ENCODE results near the gene SSTR4.
"Not testable (repeated sequence)": the region's sequence is repeated elsewhere in the genome, so short reads cannot be mapped to it uniquely, and the experiment has no call there.

Gene SSTR4, protein sequence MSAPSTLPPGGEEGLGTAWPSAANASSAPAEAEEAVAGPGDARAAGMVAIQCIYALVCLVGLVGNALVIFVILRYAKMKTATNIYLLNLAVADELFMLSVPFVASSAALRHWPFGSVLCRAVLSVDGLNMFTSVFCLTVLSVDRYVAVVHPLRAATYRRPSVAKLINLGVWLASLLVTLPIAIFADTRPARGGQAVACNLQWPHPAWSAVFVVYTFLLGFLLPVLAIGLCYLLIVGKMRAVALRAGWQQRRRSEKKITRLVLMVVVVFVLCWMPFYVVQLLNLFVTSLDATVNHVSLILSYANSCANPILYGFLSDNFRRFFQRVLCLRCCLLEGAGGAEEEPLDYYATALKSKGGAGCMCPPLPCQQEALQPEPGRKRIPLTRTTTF

DNA sequence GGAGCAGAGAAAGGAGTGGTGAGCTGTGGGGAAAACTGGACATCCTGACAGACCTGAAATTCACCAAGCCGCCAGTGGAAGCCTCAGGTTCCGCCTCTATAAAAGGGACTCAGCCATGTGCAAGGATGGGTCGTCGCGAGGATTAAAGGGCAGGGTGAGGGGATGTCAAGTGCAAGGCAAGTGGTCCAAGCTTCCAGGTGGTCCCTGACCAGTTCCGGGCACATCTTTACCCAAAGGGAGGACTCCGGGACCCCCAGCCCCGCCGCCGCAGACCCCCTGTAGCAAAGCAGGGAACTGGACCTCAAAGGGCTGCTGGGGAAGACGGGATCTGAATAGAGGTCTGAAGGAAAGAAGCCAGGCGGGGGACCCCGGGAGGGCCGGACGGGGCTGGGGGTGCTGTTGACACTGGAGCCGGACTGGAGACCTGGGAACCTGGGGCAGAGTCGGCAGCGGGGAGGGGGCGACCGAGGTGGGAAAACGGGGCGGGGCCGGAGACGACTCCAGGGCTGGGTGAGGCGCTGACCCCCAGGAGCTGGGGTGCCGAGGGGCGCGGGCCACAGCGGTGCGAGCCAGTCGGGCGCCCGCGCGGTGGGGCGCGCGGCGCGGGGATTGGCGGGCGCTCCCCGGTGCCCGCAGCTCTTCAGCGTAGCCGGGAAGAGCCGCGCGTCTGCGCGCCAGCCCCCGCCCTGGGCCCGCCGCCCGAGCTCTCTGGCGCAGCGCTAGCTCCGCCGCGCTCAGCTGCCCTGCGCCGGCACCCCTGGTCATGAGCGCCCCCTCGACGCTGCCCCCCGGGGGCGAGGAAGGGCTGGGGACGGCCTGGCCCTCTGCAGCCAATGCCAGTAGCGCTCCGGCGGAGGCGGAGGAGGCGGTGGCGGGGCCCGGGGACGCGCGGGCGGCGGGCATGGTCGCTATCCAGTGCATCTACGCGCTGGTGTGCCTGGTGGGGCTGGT is at the start of gene SSTR4:
Gene SSTR4 (plus strand): TSS at position 592 of the 951 bp plus-strand sequence. CDS start 172 bp downstream, at position 764.
- DNase-seq: no peak

DNA sequence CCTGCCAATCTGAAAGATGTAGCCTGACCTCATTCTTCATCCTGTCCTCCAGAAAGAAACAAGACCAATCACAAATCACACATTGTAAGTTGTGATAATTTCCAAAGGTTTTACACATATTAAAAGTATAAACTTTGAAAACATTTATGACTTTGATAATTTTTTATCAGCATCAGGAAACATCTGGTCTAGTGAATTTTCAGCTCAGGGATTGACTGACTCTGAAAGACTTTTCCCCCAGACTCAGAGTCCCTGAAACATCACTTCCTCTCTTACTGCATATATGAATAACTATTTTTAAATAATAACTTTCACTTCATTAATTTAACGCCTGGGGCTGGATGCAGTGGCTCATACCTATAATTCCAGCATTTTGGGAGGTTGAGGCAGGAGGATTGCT is 48.5 kb upstream of the SSTR4 start:
- no peak for DNase-seq

DNA sequence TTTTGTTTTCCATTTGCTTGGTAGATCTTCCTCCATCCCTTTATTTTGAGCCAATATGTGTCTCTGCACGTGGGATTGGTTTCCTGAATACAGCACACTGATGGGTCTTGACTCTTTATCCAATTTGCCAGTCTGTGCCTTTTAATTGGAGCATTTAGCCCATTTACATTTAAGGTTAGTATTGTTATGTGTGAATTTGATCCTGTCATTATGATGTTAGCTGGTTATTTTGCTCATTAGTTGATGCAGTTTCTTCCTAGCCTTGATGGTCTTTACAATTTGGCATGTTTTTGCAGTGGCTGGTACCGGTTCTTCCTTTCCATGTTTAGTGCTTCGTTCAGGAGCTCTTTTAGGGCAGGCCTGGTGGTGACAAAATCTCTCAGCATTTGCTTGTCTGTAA is 43.7 kb upstream of the SSTR4 start:
- DNase-seq: not testable (repeated sequence)

DNA sequence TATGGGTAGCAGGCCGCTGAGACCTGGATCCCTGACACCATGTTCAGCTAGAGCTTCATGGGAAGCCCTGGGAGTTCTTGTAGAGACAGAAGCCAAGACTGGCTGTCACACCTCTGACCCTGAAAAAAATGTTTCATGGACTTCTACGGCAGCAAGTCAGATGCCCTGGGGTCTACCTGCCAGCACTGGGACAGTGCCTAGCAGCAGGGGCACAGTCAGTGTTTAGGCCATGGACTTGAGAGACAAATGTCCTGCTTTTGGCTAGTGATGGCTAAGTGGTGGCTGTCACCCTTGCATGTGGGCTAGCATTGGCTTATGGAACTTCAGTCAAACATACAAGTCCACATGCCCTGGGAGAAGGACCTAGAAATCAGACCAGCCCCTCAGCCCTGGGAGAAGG is 41.3 kb upstream of the SSTR4 start:
- no peak for DNase-seq

DNA sequence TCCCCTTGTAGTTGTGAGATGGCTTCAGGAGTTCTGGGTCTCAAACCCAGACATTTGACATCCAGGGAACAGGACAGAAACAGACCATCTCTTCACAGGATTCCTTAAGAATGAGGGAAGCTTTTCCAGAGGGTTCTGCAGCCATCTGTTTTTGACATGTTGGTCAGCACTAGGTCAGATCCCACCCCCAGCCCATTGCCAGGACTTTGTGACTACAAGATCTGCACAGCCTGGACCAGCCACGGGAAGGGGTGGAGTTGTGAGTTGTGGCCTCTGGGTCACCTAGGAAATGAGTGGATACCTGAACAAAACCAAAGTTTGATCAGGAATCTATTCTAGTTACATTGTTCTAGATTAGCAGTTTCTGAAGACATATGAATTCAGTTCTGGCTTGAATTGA is 39.2 kb upstream of the SSTR4 start:
- no peak for DNase-seq

DNA sequence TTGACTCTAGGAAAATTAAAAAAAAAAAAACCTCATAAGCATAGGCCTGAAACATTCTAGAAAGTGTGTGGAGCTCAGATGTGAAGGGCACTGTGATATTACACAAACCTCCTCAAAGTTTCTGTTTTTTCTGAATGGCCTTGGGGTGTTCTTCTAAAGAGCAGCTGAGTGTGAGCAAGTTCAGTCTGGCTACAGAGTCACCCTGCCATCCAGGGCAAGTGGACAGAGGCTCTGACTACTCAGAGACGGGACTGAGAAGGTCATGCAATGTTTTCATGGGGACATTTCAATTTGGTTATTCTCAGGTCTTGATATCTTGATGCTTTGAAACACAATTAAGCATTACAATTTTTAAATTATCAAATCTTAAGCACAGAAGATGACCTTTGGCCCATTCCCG is 36.6 kb upstream of the SSTR4 start:
- no peak for DNase-seq

DNA sequence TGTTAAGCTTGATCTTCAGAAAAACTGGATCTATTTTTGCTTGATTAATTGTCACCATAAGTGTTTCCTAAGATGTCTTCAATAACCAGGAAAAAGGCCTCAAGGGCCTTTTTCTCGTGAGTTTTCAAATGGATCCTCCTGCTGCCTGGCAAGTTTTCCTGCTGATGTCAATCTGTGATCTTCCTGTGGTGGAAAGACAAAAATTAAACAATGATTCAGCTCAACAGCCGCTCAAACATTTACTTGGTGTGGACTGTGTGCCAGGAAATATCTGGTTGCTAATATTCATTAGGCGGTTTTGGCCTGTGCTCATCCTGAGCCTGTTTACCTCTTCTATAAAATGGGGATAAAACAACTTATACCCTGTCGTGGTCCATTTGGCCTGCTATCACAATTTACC is 35.4 kb upstream of the SSTR4 start:
- no peak for DNase-seq

DNA sequence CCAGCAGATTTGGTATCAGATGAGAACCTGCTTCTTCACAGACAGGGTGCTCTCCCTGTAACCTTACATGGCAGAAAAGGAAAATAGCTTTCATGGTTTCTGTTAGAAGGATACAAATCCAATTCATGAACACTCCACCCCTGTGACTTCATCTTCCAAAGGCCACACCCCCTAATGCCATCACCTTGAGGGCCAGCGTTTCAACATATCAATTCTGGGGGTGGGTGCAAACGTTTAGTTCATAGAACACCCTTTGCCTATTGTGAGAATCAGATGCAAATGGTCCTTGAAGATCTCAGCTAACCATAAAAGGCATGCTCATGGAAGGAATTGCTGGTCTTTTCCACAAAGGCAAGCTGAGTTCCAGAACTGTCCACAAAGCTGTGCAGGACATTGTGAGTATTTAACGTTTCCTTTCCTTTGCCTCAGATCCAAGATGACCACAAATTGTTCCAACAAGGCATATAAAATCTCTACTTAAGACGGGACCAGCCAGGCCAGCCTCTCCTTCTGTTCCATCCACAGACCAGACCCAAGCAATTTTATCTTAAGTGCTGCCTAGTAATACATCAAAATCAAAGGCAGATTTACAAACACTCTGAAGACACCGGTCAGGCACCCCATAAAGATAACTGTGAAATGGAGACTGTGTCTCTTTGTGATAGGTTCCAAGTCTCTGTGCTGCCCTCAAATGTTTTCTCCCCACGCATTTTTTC is 34.7 kb upstream of the SSTR4 start:
- no peak for DNase-seq

DNA sequence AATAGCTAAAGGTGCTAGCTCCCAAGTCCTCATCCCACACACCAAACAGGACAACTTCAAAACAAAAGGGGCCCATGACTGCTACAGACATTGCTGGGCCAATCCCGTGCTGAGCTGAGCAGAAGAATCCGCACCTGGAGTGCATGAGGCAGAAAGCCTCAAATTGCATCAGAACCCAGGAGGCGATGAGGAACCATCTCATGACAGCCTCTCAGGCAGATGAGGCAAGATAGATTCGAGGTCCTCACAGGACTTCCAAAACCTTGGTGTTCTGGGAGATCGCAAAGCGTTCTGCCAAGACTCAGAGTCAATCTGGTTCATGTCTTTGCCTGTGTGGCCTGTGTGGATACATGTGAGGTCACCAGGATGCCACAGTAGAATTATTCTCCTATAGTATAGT is 32.8 kb upstream of the SSTR4 start:
- no peak for DNase-seq

DNA sequence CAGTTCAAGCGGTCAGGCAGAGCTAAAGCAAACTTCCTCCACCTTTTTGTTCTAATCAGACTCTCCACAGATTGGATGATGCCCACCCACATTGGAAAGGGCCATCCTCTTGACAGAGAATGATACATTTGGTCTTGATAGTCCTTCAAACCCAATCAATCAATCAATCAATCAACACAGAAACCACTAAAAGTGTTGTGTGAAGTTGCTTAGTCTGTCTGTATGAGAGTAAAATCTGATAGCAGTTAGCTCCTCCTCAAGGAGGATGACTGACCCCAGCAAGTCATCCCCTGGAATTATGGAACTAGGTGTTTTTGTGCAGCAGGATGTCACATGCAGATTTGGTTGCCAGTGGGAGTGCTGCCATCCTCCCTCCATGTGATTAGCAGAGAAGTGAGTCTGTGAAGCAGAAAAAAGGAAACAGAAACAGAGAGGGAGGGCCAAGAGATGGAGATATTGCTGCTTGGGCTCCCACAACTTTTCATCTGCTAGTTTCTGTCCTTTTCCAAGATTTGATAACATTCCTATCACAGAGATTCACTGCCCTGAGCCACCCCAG is 32.0 kb upstream of the SSTR4 start:
- no peak for DNase-seq

DNA sequence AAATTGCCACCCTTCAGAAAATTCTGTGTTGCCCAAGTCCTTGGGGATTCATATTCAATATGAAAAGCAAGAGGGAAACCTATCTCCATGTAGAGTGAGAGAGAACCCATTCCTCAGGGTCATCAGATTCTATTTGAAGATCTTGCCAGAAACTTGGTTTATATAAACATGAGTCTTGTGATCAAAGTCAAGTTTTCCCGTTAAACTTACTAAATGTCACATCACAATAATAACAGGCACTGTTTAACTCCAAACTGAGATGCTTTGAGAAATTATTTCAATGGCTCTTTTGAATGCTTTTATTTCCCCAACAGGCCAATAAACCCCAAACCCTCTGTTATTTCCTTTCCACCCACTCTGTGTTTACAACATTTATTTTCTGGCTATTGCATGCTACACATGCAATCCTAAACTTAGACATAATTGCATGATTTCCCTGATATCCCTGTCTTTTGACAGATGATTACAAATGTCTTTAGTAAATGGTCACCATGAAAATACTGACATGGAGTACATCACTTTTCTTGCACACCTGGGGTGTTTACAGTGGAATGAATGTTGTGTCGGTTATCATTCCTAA is 31.1 kb upstream of the SSTR4 start:
- no peak for DNase-seq

DNA sequence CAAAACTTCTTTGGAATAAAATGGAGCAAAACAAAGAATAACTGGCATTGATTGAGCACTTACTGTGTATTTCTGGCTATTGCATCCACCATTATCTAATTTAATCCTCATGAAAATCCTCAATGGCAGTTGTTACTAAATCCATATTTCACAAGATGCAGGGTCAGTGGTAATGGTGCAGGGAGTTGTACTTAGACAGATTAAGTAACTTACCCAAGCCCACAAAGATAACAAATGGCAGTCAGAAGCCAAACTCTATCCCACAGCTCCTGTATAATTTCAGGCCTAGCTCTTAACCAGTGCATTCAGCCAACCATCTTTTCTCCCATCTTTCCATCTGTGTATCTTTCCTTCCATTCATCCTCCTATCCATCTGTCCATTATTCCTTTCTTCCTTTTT is 29.3 kb upstream of the SSTR4 start:
- no peak for DNase-seq

DNA sequence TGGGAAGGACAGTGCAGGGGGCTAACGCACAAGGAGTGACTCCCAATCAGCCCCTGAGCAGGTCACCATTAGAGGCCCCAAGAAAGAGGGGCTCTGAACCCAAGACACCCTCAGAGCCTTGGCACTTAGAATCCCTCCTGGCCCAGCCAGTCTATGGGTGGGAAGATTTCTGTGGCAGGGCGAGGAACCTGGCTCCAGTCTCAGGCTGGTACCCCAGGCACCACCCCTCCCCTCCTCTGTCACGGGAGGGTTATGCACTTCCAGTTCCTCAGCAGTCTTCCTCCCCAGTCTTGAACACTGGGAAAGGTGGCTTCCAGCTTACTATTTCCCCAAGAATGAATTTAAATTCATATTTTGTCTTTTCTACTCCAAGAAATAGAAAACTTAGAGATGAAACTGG is 27.6 kb upstream of the SSTR4 start:
- no peak for DNase-seq

DNA sequence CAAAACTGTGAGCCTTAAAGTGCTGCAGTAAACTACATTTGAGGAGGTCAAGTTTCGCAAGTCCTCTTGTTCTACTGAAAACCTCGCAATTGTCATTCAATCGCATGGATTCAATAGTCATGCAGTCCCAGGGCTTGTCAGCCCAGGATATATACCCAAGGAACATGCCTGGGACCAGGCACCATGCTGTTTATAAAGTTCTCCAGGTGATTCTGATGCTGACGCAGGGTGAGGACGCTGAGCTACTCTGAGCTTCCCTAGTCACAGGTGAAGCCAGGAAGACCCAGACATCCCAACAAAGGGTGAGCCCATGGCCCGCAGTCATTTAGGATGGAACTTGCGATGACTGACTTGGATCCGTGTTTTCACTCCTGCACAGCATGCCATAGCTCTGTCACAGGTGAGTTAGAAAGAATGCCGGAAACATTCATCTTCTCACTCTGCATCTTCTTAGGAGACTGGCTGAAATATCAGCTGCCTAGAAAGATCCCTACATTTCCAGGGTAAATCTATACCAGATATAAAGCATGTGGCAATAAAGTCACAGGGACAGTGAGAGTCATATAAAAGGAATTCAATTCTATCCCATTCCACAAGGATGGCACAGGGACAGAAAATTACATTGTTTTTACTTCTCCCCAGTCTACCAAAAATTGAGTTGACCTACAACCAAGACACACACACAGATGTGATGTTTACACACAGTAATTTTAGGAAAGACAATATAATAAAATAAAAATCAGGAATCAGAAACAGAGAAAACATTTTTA is 27.0 kb upstream of the SSTR4 start:
- no peak for DNase-seq

DNA sequence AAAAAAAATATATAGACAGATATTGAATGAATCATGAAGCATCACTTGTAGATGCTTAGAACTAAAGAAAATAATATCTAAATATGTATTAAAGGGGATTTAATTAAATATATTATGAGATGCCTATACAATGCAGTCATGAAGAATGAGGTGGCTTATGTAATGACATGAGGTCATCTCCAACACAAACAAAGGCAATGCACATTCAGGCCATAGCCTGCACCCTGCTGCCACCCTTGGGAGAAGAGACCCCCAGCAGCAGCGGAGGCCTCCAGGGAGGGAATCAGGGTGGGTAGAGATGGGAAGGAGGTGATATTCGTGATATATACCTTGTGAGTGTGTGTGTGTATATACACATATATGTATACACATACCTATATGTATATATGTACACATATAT is 26.4 kb upstream of the SSTR4 start:
- DNase-seq: no peak

DNA sequence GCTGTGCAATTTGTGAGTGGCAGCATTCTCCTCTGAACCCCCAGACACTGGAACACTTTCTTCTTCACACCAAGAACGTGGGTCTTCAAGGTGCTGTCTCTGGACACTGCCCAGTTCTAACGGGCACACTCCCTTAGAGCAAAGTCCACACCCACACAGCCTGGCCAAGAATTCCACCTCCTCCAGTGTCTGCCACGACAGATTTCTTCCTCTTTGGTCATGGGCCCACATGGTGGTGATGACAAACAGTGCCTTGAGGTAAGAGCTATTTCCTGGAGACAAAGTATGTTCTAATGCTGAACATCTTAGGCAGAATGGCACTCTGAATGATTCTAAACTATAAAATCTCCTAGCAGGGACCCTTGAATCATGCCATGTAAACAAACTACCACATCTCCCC is 25.5 kb upstream of the SSTR4 start:
- no peak for DNase-seq

DNA sequence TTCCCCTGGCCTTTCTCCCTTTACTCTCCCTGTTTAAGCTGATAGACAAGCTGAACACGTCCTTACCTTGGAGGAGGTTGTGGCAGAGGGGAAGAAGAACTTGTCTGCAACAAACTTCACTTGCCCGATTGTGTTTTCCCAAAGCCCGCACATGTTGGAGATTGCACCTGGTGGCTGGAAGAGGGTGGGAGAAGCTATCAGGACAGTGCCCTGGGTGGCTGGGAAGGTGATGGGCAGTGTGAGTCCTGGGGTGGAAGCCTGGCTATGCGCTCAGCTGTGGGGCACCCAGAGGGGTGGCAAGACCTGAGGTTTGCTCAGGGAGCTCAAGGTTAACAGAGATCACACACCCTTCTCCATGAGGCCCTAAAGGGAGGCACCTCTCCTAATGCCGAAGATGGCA is 25.0 kb upstream of the SSTR4 start:
- no peak for DNase-seq

DNA sequence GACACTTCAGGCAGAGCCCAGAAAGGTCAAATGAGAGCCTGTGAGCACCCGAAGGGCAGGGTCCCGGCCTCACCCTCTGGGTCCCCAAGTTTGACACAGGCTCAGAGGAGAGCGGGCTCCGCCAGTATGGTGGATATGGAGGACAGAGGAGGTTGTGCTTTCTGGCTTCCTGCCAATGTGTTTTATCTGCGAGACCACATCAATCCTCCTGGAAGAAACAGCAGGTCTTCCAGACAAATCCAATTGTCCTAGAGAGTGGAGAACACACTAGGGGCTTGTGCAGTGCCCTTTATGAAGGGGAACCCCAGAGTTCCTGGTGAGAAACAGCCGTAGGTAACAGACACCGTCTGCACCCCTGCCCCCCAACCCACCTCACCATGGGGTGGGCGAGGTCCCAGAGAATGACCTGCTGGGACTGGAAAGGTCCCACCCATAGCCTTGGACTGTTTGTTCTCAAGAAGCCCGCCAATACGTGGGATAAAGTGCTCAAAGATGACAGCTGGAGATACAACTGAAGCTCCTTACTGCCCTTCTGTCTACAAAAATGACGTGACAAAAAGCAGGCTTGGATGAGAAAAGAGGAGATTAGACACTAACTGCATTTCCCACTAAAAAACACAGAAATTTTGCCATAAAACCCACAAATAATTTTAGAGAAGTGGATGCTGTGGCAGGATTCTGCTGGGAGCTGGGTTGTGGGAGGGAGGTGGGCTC is 23.9 kb upstream of the SSTR4 start:
- no peak for DNase-seq

DNA sequence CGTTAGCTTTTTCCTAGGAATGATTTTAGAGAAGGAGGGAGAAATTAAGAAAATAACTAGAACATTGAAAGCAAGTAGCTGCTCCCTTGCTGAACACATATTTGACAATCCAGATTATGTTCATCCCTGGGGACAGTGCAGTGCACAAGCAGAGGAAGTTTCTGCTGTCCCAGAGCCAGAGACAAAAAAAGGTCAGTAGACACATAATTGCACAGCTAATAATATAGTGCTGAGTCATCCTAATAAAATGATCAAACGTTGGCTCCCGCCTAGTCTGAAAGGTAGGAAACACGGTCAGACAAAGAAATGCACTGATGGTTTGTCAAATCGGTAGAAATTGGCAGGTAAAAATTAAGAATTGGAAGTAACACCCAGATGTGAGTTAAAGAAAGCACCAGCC is 21.7 kb upstream of the SSTR4 start:
- DNase-seq: no peak

DNA sequence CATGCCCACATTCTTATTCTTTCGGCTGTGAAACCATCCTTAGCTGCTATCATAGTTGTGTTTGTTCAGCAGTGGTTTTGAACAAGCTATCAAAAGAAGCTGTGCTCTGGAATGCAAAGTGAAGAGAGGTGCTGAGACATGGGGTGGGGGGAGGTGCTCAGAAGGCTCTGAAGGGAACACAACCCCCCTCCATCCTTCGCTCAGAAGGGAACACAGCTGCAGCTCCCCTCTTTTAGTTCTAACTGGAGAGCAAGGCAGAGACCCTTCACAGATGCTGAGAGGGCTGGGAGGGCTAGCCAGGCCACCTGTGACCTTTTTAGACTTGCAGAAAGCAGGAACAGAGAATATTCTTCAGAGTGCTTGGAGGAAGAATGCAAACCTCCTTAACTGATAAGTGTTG is 17.6 kb upstream of the SSTR4 start:
- no peak for DNase-seq

DNA sequence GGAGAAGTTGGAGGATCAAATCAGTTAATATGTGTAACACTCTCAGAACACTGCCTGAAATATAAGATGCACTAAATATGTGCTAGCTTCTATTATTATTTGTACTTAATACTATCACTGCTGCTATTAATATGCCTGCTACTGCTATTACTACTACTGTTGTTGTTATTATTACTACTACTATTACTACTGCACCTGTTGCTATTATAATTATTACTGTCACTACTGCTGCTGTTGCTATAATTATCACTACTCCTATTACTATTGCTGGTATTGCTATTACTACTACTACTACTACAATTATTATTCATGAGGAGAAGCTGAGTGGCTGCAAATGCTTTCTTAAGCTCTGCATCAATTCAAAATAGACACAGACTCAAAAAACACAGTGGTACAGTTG is 16.7 kb upstream of the SSTR4 start:
- no peak for DNase-seq
